KMS-11 (cell line): Measurements from ENCODE around the gene FBXL19.

ENCODE experiments used
- H2AFZ ChIP-seq: fragments of 200-600 bp; sonication (generic); 2 replicates; pipeline ENCODE4 v1.6.1; 2016; ENCODE audit warnings: antibody characterized with exemption, mixed run types, low read depth
- H3K27ac ChIP-seq: fragments of 200-600 bp; sonication (generic); 2 replicates; pipeline ENCODE4 v1.6.1; 2016; ENCODE audit warnings: mild to moderate bottlenecking, mixed run types
- H3K27me3 ChIP-seq: fragments of 200-600 bp; sonication (generic); 2 replicates; pipeline ENCODE4 v1.6.1; 2017; ENCODE audit warnings: mild to moderate bottlenecking, low read depth, mixed run types, moderate library complexity; ENCODE audit not compliant: insufficient read depth
- H3K36me3 ChIP-seq: fragments of 200-600 bp; sonication (generic); 2 replicates; pipeline ENCODE4 v1.6.1; 2017; ENCODE audit warnings: mild to moderate bottlenecking, mixed run types; ENCODE audit not compliant: insufficient read depth
- H3K4me1 ChIP-seq: fragments of 200-600 bp; sonication (generic); 2 replicates; pipeline ENCODE4 v1.6.1; 2016; ENCODE audit warnings: mild to moderate bottlenecking, low read depth, mixed run types; ENCODE audit not compliant: poor library complexity, severe bottlenecking
- H3K4me2 ChIP-seq: fragments of 200-600 bp; sonication (generic); 2 replicates; pipeline ENCODE4 v1.7.0; 2016; ENCODE audit warnings: mild to moderate bottlenecking, mixed run types
- H3K4me3 ChIP-seq: fragments of 200-600 bp; sonication (generic); IDR thresholded peaks from 2 replicates; pipeline ENCODE4 v1.6.1; 2017; ENCODE audit warnings: low read depth, low read length, mixed read lengths; ENCODE audit not compliant: insufficient read depth
- H3K79me2 ChIP-seq: fragments of 200-600 bp; sonication (generic); 2 replicates; pipeline ENCODE4 v1.6.1; 2016; ENCODE audit warnings: low read depth, mixed run types; ENCODE audit not compliant: insufficient read depth
- H3K9ac ChIP-seq: fragments of 200-600 bp; sonication (generic); 2 replicates; pipeline ENCODE4 v1.6.1; 2016; ENCODE audit warnings: mild to moderate bottlenecking, mixed run types
- H4K20me1 ChIP-seq: fragments of 200-600 bp; sonication (generic); 2 replicates; pipeline ENCODE4 v1.6.1; 2016; ENCODE audit warnings: mild to moderate bottlenecking, mixed run types; ENCODE audit not compliant: insufficient read depth
- CTCF ChIP-seq: fragments of 200-600 bp; sonication (generic); conservative IDR thresholded peaks from 2 replicates; pipeline ENCODE4 v1.6.1; 2017; ENCODE audit warnings: low read depth, mild to moderate bottlenecking, antibody characterized with exemption, low read length, moderate library complexity, mixed read lengths

Gene FBXL19

GRCh38 chr16:30958175-30959079 is 35.1 kb downstream of the FBXL19 start:
- Histone ChIP-seq H4K20me1 (no peaks in the 10 kb centered on the region), H3K4me1 (peaks cover 28% of the 10 kb centered on the region), H3K27ac (no peak overlapping the region), H3K36me3 (peaks cover 14% of the 10 kb centered on the region; the same call in 1 of the 2 replicates), H3K27me3 (no peaks in the 10 kb centered on the region), H3K4me2 (peak overlapping the region; percentile 66), H3K9ac (peak overlapping the region; percentile 90; the same call in 1 of the 2 replicates), H2AFZ (no peak overlapping the region), H3K79me2 (peaks cover 19% of the 10 kb centered on the region), H3K4me3 (no peak overlapping the region)
- no peak for TF ChIP-seq CTCF

GRCh38 chr16:30961384-30961783 is 38.0 kb downstream of the FBXL19 start:
- Histone ChIP-seq H3K4me1 (peaks cover 10% of the 10 kb centered on the region), H3K36me3 (peaks cover 14% of the 10 kb centered on the region; the same call in 1 of the 2 replicates), H4K20me1 (no peaks in the 10 kb centered on the region), H3K4me2 (no peak overlapping the region), H2AFZ (no peak overlapping the region), H3K4me3 (no peak overlapping the region), H3K79me2 (peaks cover 19% of the 10 kb centered on the region), H3K27me3 (no peaks in the 10 kb centered on the region), H3K9ac (no peak overlapping the region), H3K27ac (no peak overlapping the region)
- TF ChIP-seq CTCF = no peak

GRCh38 chr16:30963925-30964511 is 40.6 kb downstream of the FBXL19 start:
- H4K20me1 ChIP-seq = no peaks in the 10 kb centered on the region
- H3K27ac ChIP-seq = no peak overlapping the region
- no peak overlapping the region for H3K4me2 ChIP-seq
- H3K36me3 ChIP-seq = peaks cover 14% of the 10 kb centered on the region; the same call in 1 of the 2 replicates
- no peak overlapping the region for H3K9ac ChIP-seq
- peaks cover 1% of the 10 kb centered on the region for H3K4me1 ChIP-seq
- TF ChIP-seq CTCF = no peak
- no peak overlapping the region for H3K4me3 ChIP-seq
- no peak overlapping the region for H2AFZ ChIP-seq
- no peaks in the 10 kb centered on the region for H3K27me3 ChIP-seq
- peaks cover 12% of the 10 kb centered on the region for H3K79me2 ChIP-seq

GRCh38 chr16:30964574-30965226 is 41.3 kb downstream of the FBXL19 start:
- H3K9ac ChIP-seq = no peak overlapping the region

More at GRCh38 chr16:30964574-30965226, 41.3 kb downstream of the FBXL19 start:
- Histone ChIP-seq H2AFZ (no peak overlapping the region), H3K4me3 (no peak overlapping the region), H3K79me2 (peaks cover 6% of the 10 kb centered on the region; the same call in 1 of the 2 replicates), H3K27ac (no peak overlapping the region), H4K20me1 (no peaks in the 10 kb centered on the region), H3K36me3 (peaks cover 14% of the 10 kb centered on the region; the same call in 1 of the 2 replicates), H3K27me3 (no peaks in the 10 kb centered on the region), H3K4me2 (no peak overlapping the region), H3K4me1 (no peaks in the 10 kb centered on the region)
- TF ChIP-seq CTCF = no peak
